Neural cell (in vitro differentiated cells): ENCODE data around the gene NOS1AP. TPM values are rescaled to one million over a fixed set of nuclear protein-coding genes. Genes with fewer than 3 reads are reported as not detected.

Source experiments
- H2AFZ ChIP-seq: fragments of 200-600, 300-800 bp; sonication (generic), shearing (Covaris generic); 2 replicates; pipeline ENCODE4 v1.6.0; 2014; ENCODE audit warnings: low read depth, mild to moderate bottlenecking, antibody characterized with exemption, low read length, moderate library complexity
- H3F3A ChIP-seq: fragments of 200-600 bp; shearing (Covaris generic); 2 replicates; pipeline ENCODE4 v1.6.1; 2016; ENCODE audit warnings: mild to moderate bottlenecking, moderate library complexity, mixed read lengths, antibody characterized with exemption, low read length; ENCODE audit not compliant: insufficient read depth, poor library complexity, severe bottlenecking
- H3K27ac ChIP-seq: fragments of 200-600, 300-800 bp; sonication (generic), shearing (Covaris generic); 2 replicates; pipeline ENCODE4 v1.5.1; 2014; ENCODE audit warnings: mild to moderate bottlenecking, low read length, moderate library complexity
- H3K27me3 ChIP-seq: fragments of 300-800, 200-600 bp; sonication (generic), shearing (Covaris generic); 2 replicates; pipeline ENCODE4 v1.6.0; 2014; ENCODE audit warnings: mild to moderate bottlenecking, low read depth, low read length, moderate library complexity; ENCODE audit not compliant: insufficient read depth
- H3K36me3 ChIP-seq: fragments of 300-800, 200-600 bp; sonication (generic), shearing (Covaris generic); 2 replicates; pipeline ENCODE4 v1.5.1; 2014; ENCODE audit warnings: mild to moderate bottlenecking, antibody characterized with exemption, low read length, moderate library complexity; ENCODE audit not compliant: insufficient read depth
- H3K4me2 ChIP-seq: fragments of 300-800, 200-600 bp; sonication (generic), shearing (Covaris generic); 2 replicates; pipeline ENCODE4 v1.6.0; 2014; ENCODE audit warnings: mild to moderate bottlenecking, low read length
- H3K4me3 ChIP-seq: fragments of 300-800, 200-600 bp; sonication (generic), shearing (Covaris generic); 2 replicates; pipeline ENCODE4 v1.5.1; 2014; ENCODE audit warnings: mild to moderate bottlenecking, low read length, moderate library complexity
- H3K79me2 ChIP-seq: fragments of 200-600 bp; shearing (Covaris generic); replicated peaks from 2 replicates; pipeline ENCODE4 v1.6.0; 2014; ENCODE audit warnings: mild to moderate bottlenecking, low read length, moderate library complexity; ENCODE audit not compliant: insufficient read depth
- H3K9ac ChIP-seq: fragments of 300-800, 200-600 bp; sonication (generic), shearing (Covaris generic); 2 replicates; pipeline ENCODE4 v1.6.1; 2016; ENCODE audit warnings: mild to moderate bottlenecking, low read length, mixed read lengths
- H3K9me2 ChIP-seq: fragments of 200-600 bp; shearing (Covaris generic); 2 replicates; pipeline ENCODE4 v1.6.1; 2016; ENCODE audit warnings: mild to moderate bottlenecking, low read length, mixed read lengths; ENCODE audit not compliant: insufficient read depth
- H3K9me3 ChIP-seq: fragments of 200-600, 300-800 bp; sonication (generic), shearing (Covaris generic); 2 replicates; pipeline ENCODE4 v1.6.1; 2016; ENCODE audit warnings: mild to moderate bottlenecking, mixed run types, low read length, moderate library complexity, mixed read lengths
- H4K20me1 ChIP-seq: fragments of 200-600 bp; shearing (Covaris generic); 2 replicates; pipeline ENCODE4 v1.6.1; 2016; ENCODE audit warnings: mild to moderate bottlenecking, mixed run types; ENCODE audit not compliant: insufficient read depth
- CTCF ChIP-seq: fragments of 450-650 bp; IDR thresholded peaks from 2 replicates; pipeline ENCODE4 v1.5.1; 2014; ENCODE audit warnings: antibody characterized with exemption, mild to moderate bottlenecking, moderate library complexity; ENCODE audit not compliant: poor library complexity, severe bottlenecking
- EP300 ChIP-seq: fragments of 450-650 bp; conservative IDR thresholded peaks from 2 replicates; pipeline ENCODE4 v1.6.1; 2014; ENCODE audit warnings: antibody characterized with exemption, mild to moderate bottlenecking, moderate library complexity; ENCODE audit not compliant: poor library complexity, severe bottlenecking
- EZH2 ChIP-seq: fragments of 200-600, 300-800 bp; shearing (Covaris generic), sonication (generic); IDR thresholded peaks from 2 replicates; pipeline ENCODE4 v1.6.1; 2014; ENCODE audit warnings: antibody characterized with exemption, low read length, borderline replicate concordance, mild to moderate bottlenecking; ENCODE audit not compliant: insufficient read depth, poor library complexity, severe bottlenecking
- MXI1 ChIP-seq: fragments of 450-650 bp; conservative IDR thresholded peaks from 2 replicates; pipeline ENCODE4 v1.6.1; 2014; ENCODE audit warnings: antibody characterized with exemption, mild to moderate bottlenecking; ENCODE audit not compliant: poor library complexity, severe bottlenecking
- POLR2AphosphoS5 ChIP-seq: IDR thresholded peaks from 2 replicates; pipeline ENCODE4 v1.6.1; 2012
- RAD21 ChIP-seq: fragments of 450-650 bp; conservative IDR thresholded peaks from 2 replicates; pipeline ENCODE4 v1.6.1; 2014; ENCODE audit warnings: antibody characterized with exemption, mild to moderate bottlenecking, moderate library complexity
- REST ChIP-seq: IDR thresholded peaks from 2 replicates; pipeline ENCODE4 v1.6.1; 2012; ENCODE audit warnings: borderline replicate concordance
- SMC3 ChIP-seq: fragments of 450-650 bp; conservative IDR thresholded peaks from 2 replicates; pipeline ENCODE4 v1.6.1; 2014; ENCODE audit warnings: antibody characterized with exemption, mild to moderate bottlenecking, moderate library complexity; ENCODE audit not compliant: poor library complexity
- TAF1 ChIP-seq: IDR thresholded peaks from 2 replicates; pipeline ENCODE4 v1.6.1; 2012; ENCODE audit warnings: low read depth
- polyA plus RNA-seq: library from polyadenylated mRNA; depleted of rRNA; stranded (reverse); fragments of >200 nt; gene quantifications from 2 replicates; pipeline ENCODE4 v1.2.3, GENCODE V29; 2014

Gene NOS1AP
- polyA plus RNA-seq, 1 donor from 2014 or later = 5.3 TPM

- Histone ChIP-seq H3K36me3 (peaks cover 8% of the 10 kb centered on the region), H3K4me3 (no peak overlapping the region), H3K27ac (no peak overlapping the region), H3K4me2 (no peak overlapping the region), H3K9me3 (no peaks in the 10 kb centered on the region), H4K20me1 (no peaks in the 10 kb centered on the region), H3K9ac (no peak overlapping the region), H3K9me2 (no peaks in the 10 kb centered on the region), H3F3A (no peaks in the 10 kb centered on the region), H2AFZ (no peak overlapping the region), H3K79me2 (no peaks in the 10 kb centered on the region), H3K27me3 (no peaks in the 10 kb centered on the region)
- TF ChIP-seq SMC3 = no peak
- no peak for TF ChIP-seq EP300
- TF ChIP-seq CTCF = no peak
These were observed 314.0 kb downstream of the NOS1AP start for GRCh38 chr1:162383516-162383915.

GRCh38 chr1:162384116-162384515 is 314.6 kb downstream of the NOS1AP start:
- peaks cover 8% of the 10 kb centered on the region for H3K36me3 ChIP-seq
- TF ChIP-seq REST (no peak), EP300 (no peak), EZH2 (no peak), POLR2AphosphoS5 (no peak), CTCF (no peak), TAF1 (no peak), RAD21 (no peak), SMC3 (no peak), MXI1 (no peak)
- H3K9me2 ChIP-seq = no peaks in the 10 kb centered on the region
- H3F3A ChIP-seq = no peaks in the 10 kb centered on the region
- no peaks in the 10 kb centered on the region for H3K79me2 ChIP-seq
- H3K9me3 ChIP-seq = no peaks in the 10 kb centered on the region
- H3K27ac ChIP-seq = no peak overlapping the region
- H4K20me1 ChIP-seq = no peaks in the 10 kb centered on the region
- no peak overlapping the region for H3K4me3 ChIP-seq
- H3K4me2 ChIP-seq = no peak overlapping the region
- no peaks in the 10 kb centered on the region for H3K27me3 ChIP-seq
- H2AFZ ChIP-seq = no peak overlapping the region
- H3K9ac ChIP-seq = no peak overlapping the region
